GM23338 (cell line): Measurements from ENCODE around the gene CPAMD8.

Source experiments
- CTCF ChIP-seq, 2 experiments: fragments of 200-600 bp in 1 of 2; sonication (generic) in 1 of 2; conservative IDR thresholded peaks; 2 replicates each; pipeline versions ENCODE4 v1.5.1 to v1.6.1; 2016 to 2017; ENCODE audit warnings: antibody characterized with exemption in 2 of 2, low read depth in 2 of 2, mild to moderate bottlenecking in 2 of 2, moderate library complexity in 1 of 2
- EZH2 ChIP-seq: fragments of 200-600 bp; sonication (generic); IDR thresholded peaks from one replicate; pipeline ENCODE4 v1.8.0; 2017; ENCODE audit warnings: antibody characterized with exemption, mild to moderate bottlenecking, low read depth; ENCODE audit not compliant: unreplicated experiment
- REST ChIP-seq: IDR thresholded peaks from one replicate; pipeline ENCODE4 v1.6.1; 2018; ENCODE audit warnings: antibody characterized with exemption; ENCODE audit not compliant: unreplicated experiment

GRCh38 chr19:16873594-16873993 lies 153.0 kb downstream of the CPAMD8 start:
- TF ChIP-seq REST (no peak), CTCF (conservative IDR thresholded peaks at IDR 0.05; ENCODE audit: low read depth in 2 of 2) (no peak), EZH2 (no peak)
